ENCODE measurements around the gene BTG4.

Gene BTG4

GRCh38 chr11:111452817-111453552 lies 59.2 kb downstream of the BTG4 start:
- DNase-seq: no peak

GRCh38 chr11:111452146-111452545 lies 60.0 kb downstream of the BTG4 start:
- no peak for DNase-seq

- DNase-seq: no peak
Measured at GRCh38 chr11:111450480-111451320, 61.5 kb downstream of the BTG4 start.

- no peak for DNase-seq
Measured at GRCh38 chr11:111449696-111450479, 62.3 kb downstream of the BTG4 start.

GRCh38 chr11:111448831-111449557 lies 63.2 kb downstream of the BTG4 start:
- DNase-seq: no peak

- DNase-seq: no peak
Measured at GRCh38 chr11:111448414-111448813, 63.8 kb downstream of the BTG4 start.

GRCh38 chr11:111447931-111448330 lies 64.3 kb downstream of the BTG4 start:
- no peak for DNase-seq

GRCh38 chr11:111447112-111447471 lies 65.1 kb downstream of the BTG4 start:
- no peak for DNase-seq

- DNase-seq: peak; percentile 81
Measured at GRCh38 chr11:111446404-111447111, 65.6 kb downstream of the BTG4 start.

GRCh38 chr11:111445586-111445985 lies 66.6 kb downstream of the BTG4 start:
- DNase-seq: no peak
